H9 (cell line): ENCODE measurements around the gene EPN1. TPM values are rescaled to one million over a fixed set of nuclear protein-coding genes. Genes with fewer than 3 reads are reported as not detected.

ENCODE experiments used
- DNase-seq: peaks from one replicate; pipeline ENCODE4 v3.0.0-alpha.2; 2017
- H2AFZ ChIP-seq: one replicate; pipeline ENCODE4 v1.6.1; 2013; ENCODE audit warnings: mild to moderate bottlenecking, low read length, control low read depth, moderate library complexity
- H2AK5ac ChIP-seq: 2 replicates; pipeline ENCODE4 v1.6.1; 2013; ENCODE audit warnings: low read length, control low read depth, mixed read lengths; ENCODE audit not compliant: insufficient read length
- H2BK120ac ChIP-seq: one replicate; pipeline ENCODE4 v1.6.1; 2013; ENCODE audit warnings: low read depth, mild to moderate bottlenecking, low read length, control low read depth, inconsistent platforms; ENCODE audit not compliant: poor library complexity, severe bottlenecking
- H2BK12ac ChIP-seq: 2 replicates; pipeline ENCODE4 v1.6.1; 2013; ENCODE audit warnings: low read length, control low read depth, mixed read lengths, low read depth; ENCODE audit not compliant: insufficient read length
- H2BK15ac ChIP-seq: 2 replicates; pipeline ENCODE4 v1.6.1; 2013; ENCODE audit warnings: low read depth, low read length, control low read depth
- H2BK20ac ChIP-seq: one replicate; pipeline ENCODE4 v1.6.1; 2013; ENCODE audit warnings: low read depth, mild to moderate bottlenecking, low read length, control low read depth, inconsistent platforms; ENCODE audit not compliant: poor library complexity, severe bottlenecking
- H2BK5ac ChIP-seq: 2 replicates; pipeline ENCODE4 v1.6.1; 2013; ENCODE audit warnings: low read length, control low read depth, mixed read lengths; ENCODE audit not compliant: insufficient read length
- H3K14ac ChIP-seq: 2 replicates; pipeline ENCODE4 v1.6.1; 2013; ENCODE audit warnings: low read length, control low read depth; ENCODE audit not compliant: insufficient read depth
- H3K18ac ChIP-seq: 2 replicates; pipeline ENCODE4 v1.6.1; 2013; ENCODE audit warnings: low read depth, mild to moderate bottlenecking, mixed read lengths, low read length, control low read depth; ENCODE audit not compliant: insufficient read length
- H3K23ac ChIP-seq: 2 replicates; pipeline ENCODE4 v1.6.1; 2013; ENCODE audit warnings: low read length, control low read depth, mixed read lengths, low read depth; ENCODE audit not compliant: insufficient read length
- H3K23me2 ChIP-seq: 2 replicates; pipeline ENCODE4 v1.6.1; 2013; ENCODE audit warnings: low read depth, mild to moderate bottlenecking, mixed read lengths, low read length, control low read depth; ENCODE audit not compliant: insufficient read length, poor library complexity, severe bottlenecking
- H3K27ac ChIP-seq: 2 replicates; pipeline ENCODE4 v1.5.1; 2013; ENCODE audit warnings: low read length, control low read depth, mixed read lengths, low read depth; ENCODE audit not compliant: insufficient read length
- H3K27me3 ChIP-seq: 2 replicates; pipeline ENCODE4 v1.6.1; 2013; ENCODE audit warnings: low read length, control low read depth, inconsistent platforms; ENCODE audit not compliant: insufficient read depth
- H3K4ac ChIP-seq: 2 replicates; pipeline ENCODE4 v1.6.1; 2013; ENCODE audit warnings: low read depth, mild to moderate bottlenecking, control low read depth, inconsistent platforms, low read length, moderate library complexity
- H3K4me1 ChIP-seq: 2 replicates; pipeline ENCODE4 v1.6.1; 2013; ENCODE audit warnings: low read length, control low read depth, inconsistent platforms; ENCODE audit not compliant: insufficient read depth
- H3K4me2 ChIP-seq: 2 replicates; pipeline ENCODE4 v1.6.1; 2013; ENCODE audit warnings: low read length, control low read depth, mixed read lengths; ENCODE audit not compliant: insufficient read length, insufficient read depth
- H3K56ac ChIP-seq: 2 replicates; pipeline ENCODE4 v1.6.1; 2013; ENCODE audit warnings: low read depth, mild to moderate bottlenecking, mixed read lengths, low read length, control low read depth; ENCODE audit not compliant: insufficient read length
- H3K79me1 ChIP-seq: 2 replicates; pipeline ENCODE4 v1.6.1; 2013; ENCODE audit warnings: low read depth, mild to moderate bottlenecking, moderate library complexity, low read length, control low read depth, inconsistent platforms; ENCODE audit not compliant: insufficient read depth, poor library complexity, severe bottlenecking
- H3K79me2 ChIP-seq: 2 replicates; pipeline ENCODE4 v1.6.1; 2013; ENCODE audit warnings: low read length, control low read depth, inconsistent platforms; ENCODE audit not compliant: insufficient read depth
- H3K9ac ChIP-seq: 2 replicates; pipeline ENCODE4 v1.6.1; 2013; ENCODE audit warnings: low read length, control low read depth, mixed read lengths; ENCODE audit not compliant: insufficient read length; ENCODE audit errors: extremely low read depth
- H3K9me3 ChIP-seq: one replicate; pipeline ENCODE4 v1.6.1; 2013; ENCODE audit warnings: low read depth, low read length, inconsistent platforms; ENCODE audit not compliant: control insufficient read depth
- H3T11ph ChIP-seq: one replicate; pipeline ENCODE4 v1.6.1; 2013; ENCODE audit warnings: mild to moderate bottlenecking, low read length, control low read depth, inconsistent platforms
- H4K20me1 ChIP-seq: one replicate; pipeline ENCODE4 v1.6.1; 2013; ENCODE audit not compliant: control insufficient read depth, insufficient read length, insufficient read depth
- H4K5ac ChIP-seq: 2 replicates; pipeline ENCODE4 v1.6.1; 2013; ENCODE audit warnings: low read depth, mild to moderate bottlenecking, mixed read lengths, low read length, control low read depth; ENCODE audit not compliant: insufficient read length
- H4K8ac ChIP-seq: replicated peaks from 2 replicates; pipeline ENCODE4 v1.6.1; 2013; ENCODE audit warnings: low read length, control low read depth, mixed read lengths, low read depth; ENCODE audit not compliant: insufficient read length
- H4K91ac ChIP-seq: 2 replicates; pipeline ENCODE4 v1.6.1; 2013; ENCODE audit warnings: low read depth, mild to moderate bottlenecking, moderate library complexity, mixed read lengths, low read length, control low read depth; ENCODE audit not compliant: insufficient read length
- H3K27ac Mint-ChIP-seq, 3 experiments: 2 replicates in 2 of 3; 3 replicates in 1 of 3; pipeline ENCODE4 v1.8.0; 2020 to 2021; ENCODE audit warnings: mixed read lengths in 3 of 3, mild to moderate bottlenecking in 1 of 3, moderate library complexity in 1 of 3
- H3K27me3 Mint-ChIP-seq: 2 replicates; pipeline ENCODE4 v1.8.0; 2021; ENCODE audit warnings: low read depth, mild to moderate bottlenecking, moderate library complexity, mixed read lengths
- H3K36me3 Mint-ChIP-seq, 3 experiments: 2 replicates in 2 of 3; 3 replicates in 1 of 3; pipeline ENCODE4 v1.8.0; 2020 to 2021; ENCODE audit warnings: low read depth in 3 of 3, mixed read lengths in 3 of 3; ENCODE audit not compliant: insufficient read depth in 1 of 3
- H3K4me1 Mint-ChIP-seq, 2 experiments: 2 replicates each; pipeline ENCODE4 v1.8.0; 2020; ENCODE audit warnings: mixed read lengths in 2 of 2
- H3K4me3 Mint-ChIP-seq, 2 experiments: 2 replicates in 1 of 2; 3 replicates in 1 of 2; pipeline ENCODE4 v1.8.0; 2020 to 2021; ENCODE audit warnings: mild to moderate bottlenecking in 2 of 2, mixed read lengths in 2 of 2, moderate library complexity in 1 of 2
- H3K9me3 Mint-ChIP-seq, 2 experiments: 2 replicates in 1 of 2; 3 replicates in 1 of 2; pipeline ENCODE4 v1.8.0; 2020; ENCODE audit warnings: mild to moderate bottlenecking in 2 of 2, mixed read lengths in 2 of 2, moderate library complexity in 1 of 2
- WGBS: extraction: QIAGEN DNeasy Blood & Tissue Kit; methylation state at CpG from one replicate; pipeline ENCODE4 v1.1.7; 2013; ENCODE audit warnings: missing lambda C conversion rate, low lambda C conversion rate, mixed read lengths; ENCODE audit not compliant: insufficient read length; ENCODE audit errors: extremely low coverage; 5-methylcytosine and 5-hydroxymethylcytosine counted together
- total RNA-seq: library from RNA; stranded (reverse); gene quantifications from 2 replicates; pipeline ENCODE4 v1.2.1, GENCODE V29; 2021
- TF ChIP-seq, protein P1 (sequence below): fragments of 200-600 bp; sonication (generic); conservative IDR thresholded peaks from 3 replicates; pipeline ENCODE4 v1.8.0; 2021; ENCODE audit warnings: antibody characterized with exemption, mild to moderate bottlenecking

The EPN1 gene
- total RNA-seq, 1 experiment from 2014 or later: 159 TPM

GRCh38 chr19:55667511-55667910 is 7.5 kb upstream of the EPN1 start:
- H3K79me1 ChIP-seq: no peaks in the 10 kb centered on the region
- no CpG with 5 or more reads among the region's 12 CpGs for WGBS
- H3K79me2 ChIP-seq: peaks cover 9% of the 10 kb centered on the region; the same call in 1 of the 2 replicates
- H3K4ac ChIP-seq: no peak overlapping the region
- TF ChIP-seq, protein P1, sequence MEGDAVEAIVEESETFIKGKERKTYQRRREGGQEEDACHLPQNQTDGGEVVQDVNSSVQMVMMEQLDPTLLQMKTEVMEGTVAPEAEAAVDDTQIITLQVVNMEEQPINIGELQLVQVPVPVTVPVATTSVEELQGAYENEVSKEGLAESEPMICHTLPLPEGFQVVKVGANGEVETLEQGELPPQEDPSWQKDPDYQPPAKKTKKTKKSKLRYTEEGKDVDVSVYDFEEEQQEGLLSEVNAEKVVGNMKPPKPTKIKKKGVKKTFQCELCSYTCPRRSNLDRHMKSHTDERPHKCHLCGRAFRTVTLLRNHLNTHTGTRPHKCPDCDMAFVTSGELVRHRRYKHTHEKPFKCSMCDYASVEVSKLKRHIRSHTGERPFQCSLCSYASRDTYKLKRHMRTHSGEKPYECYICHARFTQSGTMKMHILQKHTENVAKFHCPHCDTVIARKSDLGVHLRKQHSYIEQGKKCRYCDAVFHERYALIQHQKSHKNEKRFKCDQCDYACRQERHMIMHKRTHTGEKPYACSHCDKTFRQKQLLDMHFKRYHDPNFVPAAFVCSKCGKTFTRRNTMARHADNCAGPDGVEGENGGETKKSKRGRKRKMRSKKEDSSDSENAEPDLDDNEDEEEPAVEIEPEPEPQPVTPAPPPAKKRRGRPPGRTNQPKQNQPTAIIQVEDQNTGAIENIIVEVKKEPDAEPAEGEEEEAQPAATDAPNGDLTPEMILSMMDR: no peak
- no peak overlapping the region for H3K9ac ChIP-seq
- H3K27ac ChIP-seq: no peak overlapping the region
- H2BK5ac ChIP-seq: no peak overlapping the region
- H3T11ph ChIP-seq: no peak overlapping the region
- no peak overlapping the region for H3K18ac ChIP-seq
- no peak overlapping the region for H3K4me2 ChIP-seq
- DNase-seq: no peak
- H2BK120ac ChIP-seq: no peak overlapping the region
- no peak overlapping the region for H2AK5ac ChIP-seq
- Mint-ChIP-seq H3K36me3 (peaks cover 72 to 92% (median 84%) of the 10 kb centered on the region in 3 experiments), H3K27ac (peak overlapping the region in 2 of 3 experiments; percentile 53 to 61; a peak in 1 of 7 replicates), H3K9me3 (no peaks in the 10 kb centered on the region), H3K27me3 (no peaks in the 10 kb centered on the region), H3K4me1 (peaks cover 17 to 20% of the 10 kb centered on the region in 2 experiments), H3K4me3 (no peak overlapping the region)
- H2BK20ac ChIP-seq: no peak overlapping the region
- H2BK15ac ChIP-seq: no peak overlapping the region
- no peaks in the 10 kb centered on the region for H3K4me1 ChIP-seq
- no peak overlapping the region for H3K56ac ChIP-seq
- H4K8ac ChIP-seq: no peak overlapping the region
- no peaks in the 10 kb centered on the region for H4K20me1 ChIP-seq
- no peak overlapping the region for H3K14ac ChIP-seq
- no peak overlapping the region for H2AFZ ChIP-seq
- no peak overlapping the region for H3K23ac ChIP-seq
- H4K91ac ChIP-seq: no peak overlapping the region
- H3K9me3 ChIP-seq: no peaks in the 10 kb centered on the region
- no peaks in the 10 kb centered on the region for H3K27me3 ChIP-seq
- no peaks in the 10 kb centered on the region for H3K23me2 ChIP-seq
- no peak overlapping the region for H4K5ac ChIP-seq
- no peak overlapping the region for H2BK12ac ChIP-seq
